ENCODE results near the gene ELK3. TPM values are rescaled to one million over a fixed set of nuclear protein-coding genes. Genes with fewer than 3 reads are reported as not detected.

The ELK3 gene
- total and polyA plus RNA-seq, 2 experiments from 2014 or later = 5.5 to 8.3 TPM

DNA sequence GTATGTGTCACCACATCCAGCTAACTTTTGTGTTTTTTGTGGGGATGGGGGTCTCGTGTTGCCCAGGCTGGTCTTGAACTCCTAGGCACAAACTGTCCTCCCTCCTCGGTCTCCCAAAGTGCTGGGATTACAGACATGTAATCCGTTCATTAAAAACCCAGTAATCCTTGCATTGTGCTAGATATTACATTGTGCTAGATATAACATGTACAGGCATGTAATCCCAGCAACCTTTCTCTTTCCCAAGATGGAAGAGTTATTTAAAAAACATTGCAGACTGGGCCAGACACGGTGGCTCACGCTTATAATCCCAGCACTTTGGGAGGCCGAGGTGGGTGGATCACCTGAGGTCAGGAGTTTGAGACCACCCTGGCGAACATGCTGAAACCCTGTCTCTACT, 19.7 kb downstream of the ELK3 start:
- no peaks in the 10 kb centered on the region for H3K36me3 Mint-ChIP-seq (ENCODE audit: low read depth)
- H3K4me3 ChIP-seq = no peak overlapping the region
- ATAC-seq (no peak), DNase-seq (ENCODE audit: low spot score) (no peak)
- H3F3A ChIP-seq (replicated peaks; ENCODE audit: low read depth) = no peaks in the 10 kb centered on the region
- H3K4me1 Mint-ChIP-seq = peaks cover 37% of the 10 kb centered on the region
- no peak overlapping the region for H3K27ac Mint-ChIP-seq
- no peak overlapping the region for H3K27ac ChIP-seq (ENCODE audit: low read depth)
- H3K9me3 Mint-ChIP-seq = no peaks in the 10 kb centered on the region
- H3K4me2 ChIP-seq = no peak overlapping the region
- H3K9me2 ChIP-seq (ENCODE audit: insufficient read depth) = no peaks in the 10 kb centered on the region
- H4K20me1 ChIP-seq (replicated peaks; ENCODE audit: insufficient read depth) = no peaks in the 10 kb centered on the region
- no peaks in the 10 kb centered on the region for H3K36me3 ChIP-seq (ENCODE audit: insufficient read depth)
- TF ChIP-seq STAT1 (IDR thresholded peaks at IDR 0.05; ENCODE audit: unreplicated experiment) (no peak), NANOG (IDR thresholded peaks at IDR 0.05; ENCODE audit: borderline replicate concordance) (no peak), EZH2phosphoT487 (IDR thresholded peaks at IDR 0.05; ENCODE audit: unreplicated experiment) (no peak), EZH2 (IDR thresholded peaks at IDR 0.05; ENCODE audit: low read depth, unreplicated experiment) (no peak), JUNB (IDR thresholded peaks at IDR 0.05; ENCODE audit: unreplicated experiment) (no peak), CREB1 (CRISPR knock-in tag; IDR thresholded peaks at IDR 0.05; ENCODE audit: low read depth) (no peak), ZNF114 (CRISPR knock-in tag; IDR thresholded peaks at IDR 0.05) (no peak), ZNF331 (CRISPR knock-in tag; IDR thresholded peaks at IDR 0.05; ENCODE audit: low read depth) (no peak), POLR2AphosphoS5 (IDR thresholded peaks at IDR 0.05; ENCODE audit: low read depth) (no peak)
- TF ChIP-seq, protein P1, sequence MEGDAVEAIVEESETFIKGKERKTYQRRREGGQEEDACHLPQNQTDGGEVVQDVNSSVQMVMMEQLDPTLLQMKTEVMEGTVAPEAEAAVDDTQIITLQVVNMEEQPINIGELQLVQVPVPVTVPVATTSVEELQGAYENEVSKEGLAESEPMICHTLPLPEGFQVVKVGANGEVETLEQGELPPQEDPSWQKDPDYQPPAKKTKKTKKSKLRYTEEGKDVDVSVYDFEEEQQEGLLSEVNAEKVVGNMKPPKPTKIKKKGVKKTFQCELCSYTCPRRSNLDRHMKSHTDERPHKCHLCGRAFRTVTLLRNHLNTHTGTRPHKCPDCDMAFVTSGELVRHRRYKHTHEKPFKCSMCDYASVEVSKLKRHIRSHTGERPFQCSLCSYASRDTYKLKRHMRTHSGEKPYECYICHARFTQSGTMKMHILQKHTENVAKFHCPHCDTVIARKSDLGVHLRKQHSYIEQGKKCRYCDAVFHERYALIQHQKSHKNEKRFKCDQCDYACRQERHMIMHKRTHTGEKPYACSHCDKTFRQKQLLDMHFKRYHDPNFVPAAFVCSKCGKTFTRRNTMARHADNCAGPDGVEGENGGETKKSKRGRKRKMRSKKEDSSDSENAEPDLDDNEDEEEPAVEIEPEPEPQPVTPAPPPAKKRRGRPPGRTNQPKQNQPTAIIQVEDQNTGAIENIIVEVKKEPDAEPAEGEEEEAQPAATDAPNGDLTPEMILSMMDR (conservative IDR thresholded peaks at IDR 0.05; ENCODE audit: low read depth in 2 of 2) = no peak
- TF ChIP-seq, protein P2, sequence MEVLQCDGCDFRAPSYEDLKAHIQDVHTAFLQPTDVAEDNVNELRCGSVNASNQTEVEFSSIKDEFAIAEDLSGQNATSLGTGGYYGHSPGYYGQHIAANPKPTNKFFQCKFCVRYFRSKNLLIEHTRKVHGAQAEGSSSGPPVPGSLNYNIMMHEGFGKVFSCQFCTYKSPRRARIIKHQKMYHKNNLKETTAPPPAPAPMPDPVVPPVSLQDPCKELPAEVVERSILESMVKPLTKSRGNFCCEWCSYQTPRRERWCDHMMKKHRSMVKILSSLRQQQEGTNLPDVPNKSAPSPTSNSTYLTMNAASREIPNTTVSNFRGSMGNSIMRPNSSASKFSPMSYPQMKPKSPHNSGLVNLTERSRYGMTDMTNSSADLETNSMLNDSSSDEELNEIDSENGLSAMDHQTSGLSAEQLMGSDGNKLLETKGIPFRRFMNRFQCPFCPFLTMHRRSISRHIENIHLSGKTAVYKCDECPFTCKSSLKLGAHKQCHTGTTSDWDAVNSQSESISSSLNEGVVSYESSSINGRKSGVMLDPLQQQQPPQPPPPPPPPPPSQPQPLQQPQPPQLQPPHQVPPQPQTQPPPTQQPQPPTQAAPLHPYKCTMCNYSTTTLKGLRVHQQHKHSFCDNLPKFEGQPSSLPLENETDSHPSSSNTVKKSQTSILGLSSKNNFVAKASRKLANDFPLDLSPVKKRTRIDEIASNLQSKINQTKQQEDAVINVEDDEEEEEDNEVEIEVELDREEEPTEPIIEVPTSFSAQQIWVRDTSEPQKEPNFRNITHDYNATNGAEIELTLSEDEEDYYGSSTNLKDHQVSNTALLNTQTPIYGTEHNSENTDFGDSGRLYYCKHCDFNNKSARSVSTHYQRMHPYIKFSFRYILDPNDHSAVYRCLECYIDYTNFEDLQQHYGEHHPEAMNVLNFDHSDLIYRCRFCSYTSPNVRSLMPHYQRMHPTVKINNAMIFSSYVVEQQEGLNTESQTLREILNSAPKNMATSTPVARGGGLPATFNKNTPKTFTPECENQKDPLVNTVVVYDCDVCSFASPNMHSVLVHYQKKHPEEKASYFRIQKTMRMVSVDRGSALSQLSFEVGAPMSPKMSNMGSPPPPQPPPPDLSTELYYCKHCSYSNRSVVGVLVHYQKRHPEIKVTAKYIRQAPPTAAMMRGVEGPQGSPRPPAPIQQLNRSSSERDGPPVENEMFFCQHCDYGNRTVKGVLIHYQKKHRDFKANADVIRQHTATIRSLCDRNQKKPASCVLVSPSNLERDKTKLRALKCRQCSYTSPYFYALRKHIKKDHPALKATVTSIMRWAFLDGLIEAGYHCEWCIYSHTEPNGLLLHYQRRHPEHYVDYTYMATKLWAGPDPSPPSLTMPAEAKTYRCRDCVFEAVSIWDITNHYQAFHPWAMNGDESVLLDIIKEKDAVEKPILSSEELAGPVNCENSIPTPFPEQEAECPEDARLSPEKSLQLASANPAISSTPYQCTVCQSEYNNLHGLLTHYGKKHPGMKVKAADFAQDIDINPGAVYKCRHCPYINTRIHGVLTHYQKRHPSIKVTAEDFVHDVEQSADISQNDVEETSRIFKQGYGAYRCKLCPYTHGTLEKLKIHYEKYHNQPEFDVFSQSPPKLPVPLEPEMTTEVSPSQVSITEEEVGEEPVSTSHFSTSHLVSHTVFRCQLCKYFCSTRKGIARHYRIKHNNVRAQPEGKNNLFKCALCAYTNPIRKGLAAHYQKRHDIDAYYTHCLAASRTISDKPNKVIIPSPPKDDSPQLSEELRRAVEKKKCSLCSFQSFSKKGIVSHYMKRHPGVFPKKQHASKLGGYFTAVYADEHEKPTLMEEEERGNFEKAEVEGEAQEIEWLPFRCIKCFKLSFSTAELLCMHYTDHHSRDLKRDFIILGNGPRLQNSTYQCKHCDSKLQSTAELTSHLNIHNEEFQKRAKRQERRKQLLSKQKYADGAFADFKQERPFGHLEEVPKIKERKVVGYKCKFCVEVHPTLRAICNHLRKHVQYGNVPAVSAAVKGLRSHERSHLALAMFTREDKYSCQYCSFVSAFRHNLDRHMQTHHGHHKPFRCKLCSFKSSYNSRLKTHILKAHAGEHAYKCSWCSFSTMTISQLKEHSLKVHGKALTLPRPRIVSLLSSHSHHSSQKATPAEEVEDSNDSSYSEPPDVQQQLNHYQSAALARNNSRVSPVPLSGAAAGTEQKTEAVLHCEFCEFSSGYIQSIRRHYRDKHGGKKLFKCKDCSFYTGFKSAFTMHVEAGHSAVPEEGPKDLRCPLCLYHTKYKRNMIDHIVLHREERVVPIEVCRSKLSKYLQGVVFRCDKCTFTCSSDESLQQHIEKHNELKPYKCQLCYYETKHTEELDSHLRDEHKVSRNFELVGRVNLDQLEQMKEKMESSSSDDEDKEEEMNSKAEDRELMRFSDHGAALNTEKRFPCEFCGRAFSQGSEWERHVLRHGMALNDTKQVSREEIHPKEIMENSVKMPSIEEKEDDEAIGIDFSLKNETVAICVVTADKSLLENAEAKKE (CRISPR knock-in tag; IDR thresholded peaks at IDR 0.05) = no peak
- TF ChIP-seq, protein P3, sequence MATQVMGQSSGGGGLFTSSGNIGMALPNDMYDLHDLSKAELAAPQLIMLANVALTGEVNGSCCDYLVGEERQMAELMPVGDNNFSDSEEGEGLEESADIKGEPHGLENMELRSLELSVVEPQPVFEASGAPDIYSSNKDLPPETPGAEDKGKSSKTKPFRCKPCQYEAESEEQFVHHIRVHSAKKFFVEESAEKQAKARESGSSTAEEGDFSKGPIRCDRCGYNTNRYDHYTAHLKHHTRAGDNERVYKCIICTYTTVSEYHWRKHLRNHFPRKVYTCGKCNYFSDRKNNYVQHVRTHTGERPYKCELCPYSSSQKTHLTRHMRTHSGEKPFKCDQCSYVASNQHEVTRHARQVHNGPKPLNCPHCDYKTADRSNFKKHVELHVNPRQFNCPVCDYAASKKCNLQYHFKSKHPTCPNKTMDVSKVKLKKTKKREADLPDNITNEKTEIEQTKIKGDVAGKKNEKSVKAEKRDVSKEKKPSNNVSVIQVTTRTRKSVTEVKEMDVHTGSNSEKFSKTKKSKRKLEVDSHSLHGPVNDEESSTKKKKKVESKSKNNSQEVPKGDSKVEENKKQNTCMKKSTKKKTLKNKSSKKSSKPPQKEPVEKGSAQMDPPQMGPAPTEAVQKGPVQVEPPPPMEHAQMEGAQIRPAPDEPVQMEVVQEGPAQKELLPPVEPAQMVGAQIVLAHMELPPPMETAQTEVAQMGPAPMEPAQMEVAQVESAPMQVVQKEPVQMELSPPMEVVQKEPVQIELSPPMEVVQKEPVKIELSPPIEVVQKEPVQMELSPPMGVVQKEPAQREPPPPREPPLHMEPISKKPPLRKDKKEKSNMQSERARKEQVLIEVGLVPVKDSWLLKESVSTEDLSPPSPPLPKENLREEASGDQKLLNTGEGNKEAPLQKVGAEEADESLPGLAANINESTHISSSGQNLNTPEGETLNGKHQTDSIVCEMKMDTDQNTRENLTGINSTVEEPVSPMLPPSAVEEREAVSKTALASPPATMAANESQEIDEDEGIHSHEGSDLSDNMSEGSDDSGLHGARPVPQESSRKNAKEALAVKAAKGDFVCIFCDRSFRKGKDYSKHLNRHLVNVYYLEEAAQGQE (IDR thresholded peaks at IDR 0.05; ENCODE audit: unreplicated experiment) = no peak
- TF ChIP-seq, protein P4, sequence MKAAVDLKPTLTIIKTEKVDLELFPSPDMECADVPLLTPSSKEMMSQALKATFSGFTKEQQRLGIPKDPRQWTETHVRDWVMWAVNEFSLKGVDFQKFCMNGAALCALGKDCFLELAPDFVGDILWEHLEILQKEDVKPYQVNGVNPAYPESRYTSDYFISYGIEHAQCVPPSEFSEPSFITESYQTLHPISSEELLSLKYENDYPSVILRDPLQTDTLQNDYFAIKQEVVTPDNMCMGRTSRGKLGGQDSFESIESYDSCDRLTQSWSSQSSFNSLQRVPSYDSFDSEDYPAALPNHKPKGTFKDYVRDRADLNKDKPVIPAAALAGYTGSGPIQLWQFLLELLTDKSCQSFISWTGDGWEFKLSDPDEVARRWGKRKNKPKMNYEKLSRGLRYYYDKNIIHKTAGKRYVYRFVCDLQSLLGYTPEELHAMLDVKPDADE (IDR thresholded peaks at IDR 0.05) = no peak
- H2AFZ ChIP-seq = no peak overlapping the region
- H3K27me3 ChIP-seq (ENCODE audit: insufficient read depth) = no peaks in the 10 kb centered on the region
- peaks cover 16% of the 10 kb centered on the region for H3K4me1 ChIP-seq (ENCODE audit: insufficient read depth)
- no peak overlapping the region for H3K4me3 Mint-ChIP-seq
- H3K79me2 ChIP-seq (replicated peaks; ENCODE audit: insufficient read depth) = no peaks in the 10 kb centered on the region
- H3K27me3 Mint-ChIP-seq (ENCODE audit: insufficient read depth, low read depth, poor library complexity) = peaks cover 11% of the 10 kb centered on the region

Data from GM23338 (cell line).